Lower leg skin (tissue), 3 donors: ENCODE measurements around the gene CNOT4.

Source experiments
- CTCF ChIP-seq, 3 donors: fragments of 450-650 bp; IDR thresholded peaks; one replicate each; pipeline ENCODE4 v1.5.1; 2016; ENCODE audit warnings: antibody characterized with exemption in 3 of 3, mild to moderate bottlenecking in 3 of 3, moderate library complexity in 2 of 3
- POLR2A ChIP-seq, 2 donors: fragments of 450-650 bp; IDR thresholded peaks; one replicate each; pipeline ENCODE4 v1.6.1; 2016 to 2017; ENCODE audit warnings: antibody characterized with exemption in 2 of 2, mild to moderate bottlenecking in 1 of 2, moderate library complexity in 1 of 2

GRCh38 chr7:135434047-135434446, 75.9 kb downstream of the CNOT4 start:
- TF ChIP-seq CTCF (IDR thresholded peaks at IDR 0.05) (no peak), POLR2A (IDR thresholded peaks at IDR 0.05) (no peak)
